DMS 273 (cell line): Measurements from ENCODE around the gene HK1.

Experiments
- DNase-seq: peaks from one replicate; lab custom pipeline; 2025; ENCODE audit not compliant: unreplicated experiment; lab: John Stamatoyannopoulos, UW

Gene HK1

DNA sequence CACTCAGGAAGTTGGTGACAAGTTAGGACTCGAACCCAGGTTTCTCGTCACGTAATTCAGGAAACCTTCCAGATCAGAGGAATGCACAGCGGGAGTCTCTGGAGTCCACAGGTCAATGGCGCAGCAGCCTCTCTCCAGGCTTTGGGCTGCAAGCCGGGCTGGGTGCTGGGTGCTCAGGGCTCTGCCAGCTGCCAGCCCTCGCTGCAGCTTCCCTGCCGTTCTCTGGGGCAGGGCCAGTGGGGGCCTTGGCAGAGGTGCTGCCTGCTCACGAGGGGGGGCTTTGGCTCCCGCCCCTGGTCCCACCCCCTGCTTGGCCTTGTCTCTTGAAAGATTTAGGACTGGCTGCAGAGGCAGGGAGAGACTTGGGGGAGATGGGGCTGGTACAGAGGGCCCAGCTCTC, 138.4 kb downstream of the HK1 start, which contains the start of gene TACR2:
Gene TACR2 (minus strand): TSS at position 224 of the 400 bp plus-strand sequence. CDS start 595 bp downstream, outside the sequence.
- no peak for DNase-seq

DNA sequence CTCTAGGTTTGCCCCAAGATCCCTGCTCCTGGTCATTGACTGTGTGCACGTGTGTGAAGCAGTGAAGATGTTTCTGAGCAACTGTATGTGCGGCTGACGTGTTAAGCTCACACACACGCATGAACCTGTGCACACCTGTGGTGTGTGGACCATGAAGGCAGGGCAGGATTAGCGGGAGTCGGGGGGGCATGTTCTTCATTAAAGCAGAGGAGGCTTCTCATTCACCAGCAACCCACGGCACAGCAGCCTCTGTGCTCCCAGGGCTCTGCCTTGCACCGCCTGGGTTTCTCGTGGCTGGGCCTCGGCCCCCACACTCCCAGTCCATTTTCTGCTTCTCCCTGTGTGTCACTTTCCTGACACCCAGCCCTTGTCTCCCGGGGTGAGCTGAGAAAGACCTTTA, 139.2 kb downstream of the HK1 start:
- no peak for DNase-seq

DNA sequence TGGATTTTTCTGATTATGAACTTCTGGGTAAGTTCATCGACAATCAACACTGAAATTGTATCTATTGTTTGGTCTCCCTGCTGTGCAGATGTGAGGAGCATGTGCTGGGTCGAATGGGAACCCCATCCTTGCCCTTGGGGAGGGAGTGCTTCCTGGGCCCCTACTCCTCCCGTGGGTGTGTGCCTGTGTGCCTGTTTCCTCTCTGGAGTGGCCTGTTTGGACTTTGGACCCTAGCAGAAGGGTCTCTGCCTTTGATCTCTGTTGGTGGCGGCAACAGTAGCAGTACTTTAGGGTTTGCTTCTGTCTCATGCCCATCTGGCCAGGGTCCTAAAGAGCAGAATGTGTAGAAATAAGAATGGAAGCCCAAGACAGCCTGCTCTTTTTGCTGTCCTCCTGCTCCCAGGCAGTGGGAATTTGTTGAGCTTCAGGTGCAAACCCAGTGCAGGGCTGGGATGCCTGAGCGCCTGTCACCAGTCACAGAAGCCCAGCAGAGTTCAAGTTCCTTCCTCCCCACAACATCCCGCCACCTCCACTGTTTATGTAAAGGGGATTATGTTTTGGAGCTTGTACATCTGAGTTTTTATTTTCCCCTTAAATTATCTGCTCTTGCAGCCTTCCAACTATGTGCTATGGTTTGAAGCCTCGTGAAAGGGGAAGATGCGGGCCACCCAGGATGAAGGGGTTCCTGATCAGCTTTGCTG, 139.9 kb downstream of the HK1 start:
- no peak for DNase-seq

DNA sequence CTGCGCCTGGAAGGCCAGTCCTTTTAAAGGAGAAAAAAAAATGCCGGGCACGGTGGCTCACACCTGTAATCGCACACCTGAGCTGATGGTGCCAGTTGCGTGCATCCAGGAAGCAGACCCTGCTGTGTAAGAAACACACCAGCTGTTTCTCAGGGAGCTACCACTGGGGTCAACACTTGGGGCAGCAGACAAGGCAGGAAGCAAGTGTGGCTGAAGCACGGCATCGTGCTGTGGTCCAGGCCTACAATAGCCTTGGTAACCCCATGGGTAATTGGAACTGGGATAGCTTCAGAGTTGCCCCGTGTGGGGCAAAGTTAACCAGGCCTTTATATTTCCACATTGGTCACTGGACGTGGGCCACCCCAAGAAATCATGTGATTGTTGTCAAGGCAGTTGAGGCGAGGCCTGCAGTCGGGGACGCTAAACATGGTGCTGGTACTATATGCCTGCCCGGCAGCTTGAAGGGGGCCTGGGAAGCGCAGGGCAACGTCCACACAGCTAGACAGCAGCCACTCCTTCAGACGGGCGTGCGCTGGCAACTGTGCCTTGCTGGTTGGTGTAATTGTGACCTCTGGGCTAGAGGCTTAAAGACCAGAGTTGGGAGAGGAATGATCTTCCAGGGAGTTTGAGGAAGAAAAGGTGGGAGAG, 140.9 kb downstream of the HK1 start:
- no peak for DNase-seq

DNA sequence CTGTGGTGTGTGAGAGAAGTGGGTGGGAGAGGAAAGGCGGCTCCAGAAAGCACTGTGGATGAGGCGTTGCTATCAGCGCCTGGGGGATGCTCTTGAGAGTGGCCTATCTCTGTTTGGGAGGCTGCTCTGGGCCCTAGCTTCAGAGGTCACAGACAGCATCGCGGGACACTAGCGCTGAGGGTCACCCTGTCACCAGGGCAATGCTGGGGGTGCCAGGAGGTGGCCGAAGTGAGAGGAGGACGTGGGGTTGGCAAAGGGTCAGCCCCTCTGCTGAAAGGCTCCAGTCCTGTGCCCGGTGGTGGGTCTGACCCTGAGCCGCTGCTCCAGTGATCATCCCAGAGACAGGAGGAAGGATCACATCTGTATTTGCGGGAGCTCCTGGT, 141.4 kb downstream of the HK1 start:
- no peak for DNase-seq

DNA sequence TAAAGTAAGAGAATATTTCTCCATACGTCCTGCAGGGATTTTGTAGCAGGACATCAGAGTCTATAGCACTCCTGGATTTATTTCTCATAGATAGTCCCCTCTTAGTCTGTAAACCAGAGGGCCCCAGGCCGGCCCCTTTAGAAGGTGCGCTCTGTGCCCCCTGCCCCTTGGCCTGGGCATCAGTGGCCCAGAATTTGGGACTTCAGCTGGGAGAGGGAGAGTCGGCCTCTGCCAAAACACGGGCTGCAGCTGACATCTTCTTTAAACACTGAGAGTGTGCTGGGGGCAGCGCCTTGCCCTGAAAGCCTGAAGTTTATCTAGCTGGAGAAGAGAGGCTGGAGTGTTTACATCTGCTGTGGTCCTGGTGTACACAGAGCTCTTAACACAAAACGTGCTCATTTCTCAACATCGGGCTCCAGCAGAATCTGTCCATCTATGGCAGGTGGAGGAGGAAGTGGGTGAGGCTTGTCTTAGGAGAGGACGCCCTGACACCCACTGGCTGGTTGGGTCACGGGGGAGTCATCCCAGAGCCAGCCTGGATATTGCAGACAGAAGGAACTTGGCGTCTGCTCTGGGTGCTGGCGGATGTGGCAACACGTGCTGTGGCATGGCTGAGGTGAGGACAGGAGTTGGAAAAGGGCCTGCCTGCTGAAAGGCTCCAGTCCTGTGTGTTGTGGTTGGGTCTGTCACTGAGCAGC, 143.5 kb downstream of the HK1 start:
- DNase-seq, result no peak

DNA sequence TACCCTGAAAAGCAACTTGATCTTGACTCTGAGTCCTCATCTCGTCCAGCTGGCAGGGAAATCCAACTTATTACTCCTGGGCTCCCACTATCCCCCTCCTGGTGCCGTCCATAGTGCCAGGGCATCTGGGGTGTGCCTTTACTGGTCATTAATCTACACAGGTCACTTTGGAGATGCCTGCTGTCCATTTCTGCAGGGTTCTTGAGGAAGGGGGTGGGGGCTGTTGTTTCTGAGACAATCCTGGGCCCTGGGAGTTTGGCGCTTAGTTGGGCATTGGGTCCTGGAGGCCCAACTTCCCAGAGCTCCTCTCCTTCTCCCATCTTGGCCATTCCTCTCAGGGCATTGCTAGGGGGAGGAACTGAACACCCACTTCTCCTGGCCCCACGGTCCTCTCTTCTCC, 144.4 kb downstream of the HK1 start:
- DNase-seq, result no peak

DNA sequence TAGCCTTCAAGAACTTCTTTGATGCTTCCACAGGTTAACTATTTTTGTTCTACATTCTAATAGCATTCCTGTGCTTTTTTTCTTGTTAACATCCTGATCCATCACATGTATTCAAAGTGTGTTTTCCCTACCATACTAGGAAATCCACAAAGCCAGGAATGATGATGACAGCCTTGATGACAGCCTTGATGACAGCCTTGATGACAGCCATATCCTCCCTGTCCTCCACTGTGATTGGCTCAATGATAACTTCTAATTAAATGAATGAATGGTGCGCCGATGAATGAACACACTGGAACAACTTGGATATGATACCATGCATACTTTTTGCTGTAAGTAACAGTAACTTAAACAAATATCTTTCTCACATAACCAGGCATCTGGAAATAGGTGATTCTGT, 146.7 kb downstream of the HK1 start:
- DNase-seq, result no peak

DNA sequence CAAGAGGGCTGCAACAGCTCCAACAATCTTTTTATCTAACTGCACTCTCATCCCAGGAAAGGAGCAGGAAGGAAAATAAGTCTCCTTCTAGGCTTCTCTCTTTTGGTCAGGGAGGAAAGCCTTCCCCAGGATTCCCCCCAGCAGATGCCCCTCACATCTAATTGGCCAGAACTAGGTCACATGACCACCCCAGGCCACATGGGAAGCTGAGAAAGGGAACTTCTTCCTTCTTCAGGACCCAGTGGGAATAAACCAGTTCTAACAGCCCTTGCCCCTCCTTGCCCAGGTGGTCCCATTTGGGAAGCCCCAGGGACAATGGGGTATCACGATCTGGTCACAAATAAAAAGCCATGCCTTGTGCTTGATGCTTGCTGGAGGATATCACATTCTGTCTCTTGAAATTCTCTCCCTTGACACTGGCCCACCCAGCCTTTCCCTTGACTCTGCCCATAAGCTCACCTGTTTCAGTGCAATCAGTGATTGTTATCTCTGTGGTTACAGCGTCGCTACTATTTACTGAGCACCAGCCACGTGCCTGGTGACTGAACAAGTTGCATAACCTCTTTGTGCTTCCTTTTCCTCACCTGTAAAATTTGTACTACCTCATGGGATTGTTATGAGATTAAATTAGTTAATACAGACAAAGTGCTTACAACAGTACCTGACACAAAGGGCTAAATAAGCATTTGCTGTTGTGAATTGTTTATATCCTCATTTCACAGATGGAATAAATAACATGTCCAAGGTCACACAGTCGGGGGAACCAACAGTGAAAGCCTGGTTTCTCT, 147.4 kb downstream of the HK1 start:
- no peak for DNase-seq

DNA sequence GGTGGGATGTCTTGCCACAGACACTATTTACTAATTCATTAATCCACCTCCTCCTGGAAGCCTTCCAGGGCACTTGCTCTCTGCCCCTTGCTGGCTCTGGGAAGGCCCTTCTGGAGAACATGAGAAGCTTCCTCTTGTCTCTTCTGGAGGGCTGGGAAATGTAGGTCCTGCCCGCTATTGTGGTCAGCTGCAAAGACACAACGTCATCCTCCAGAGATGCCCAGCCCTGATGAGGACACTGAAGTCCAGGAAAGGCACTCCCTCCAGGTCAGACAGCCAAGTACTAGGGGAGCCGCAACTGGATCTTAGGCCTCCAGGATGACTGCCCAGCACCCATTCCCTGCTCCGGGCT, 148.1 kb downstream of the HK1 start:
- no peak for DNase-seq

DNA sequence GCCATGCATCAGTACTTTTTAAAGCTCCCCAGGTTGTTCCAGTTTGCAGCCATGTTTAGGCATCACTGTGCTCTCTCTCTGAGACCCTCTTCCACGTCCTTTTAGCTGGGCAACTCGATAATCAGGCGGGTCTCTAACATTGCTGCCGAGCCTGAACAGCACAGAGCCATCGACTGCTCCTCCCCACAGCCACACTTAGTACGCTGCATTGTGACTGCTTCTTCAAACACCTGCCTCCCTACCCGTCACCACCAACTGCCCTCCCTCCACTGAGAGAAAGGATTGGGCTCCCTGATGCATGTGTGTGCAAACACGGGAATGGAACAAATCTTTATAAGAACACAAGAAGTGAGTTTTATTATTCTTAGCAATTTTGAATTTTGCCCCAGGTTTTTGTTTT, 149.9 kb downstream of the HK1 start:
- no peak for DNase-seq

DNA sequence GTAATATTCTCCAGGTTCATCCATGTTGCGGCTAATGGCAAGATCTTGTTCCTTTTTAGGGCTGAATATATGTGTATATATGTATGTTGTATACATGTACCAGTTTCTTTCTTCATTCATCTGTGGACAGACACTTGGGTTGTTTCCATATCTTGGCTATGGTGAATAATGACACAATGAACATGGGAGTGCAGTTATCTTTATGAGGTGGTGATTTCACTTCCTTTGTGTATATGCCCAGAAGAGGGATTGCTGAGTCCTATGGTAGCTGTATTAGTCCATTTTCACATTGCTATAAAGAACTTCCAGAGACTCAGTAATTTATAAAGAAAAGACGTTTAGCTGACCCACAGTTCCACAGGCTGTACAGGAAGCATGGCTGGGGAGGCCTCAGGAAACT, 155.9 kb downstream of the HK1 start:
- DNase-seq, result no peak

DNA sequence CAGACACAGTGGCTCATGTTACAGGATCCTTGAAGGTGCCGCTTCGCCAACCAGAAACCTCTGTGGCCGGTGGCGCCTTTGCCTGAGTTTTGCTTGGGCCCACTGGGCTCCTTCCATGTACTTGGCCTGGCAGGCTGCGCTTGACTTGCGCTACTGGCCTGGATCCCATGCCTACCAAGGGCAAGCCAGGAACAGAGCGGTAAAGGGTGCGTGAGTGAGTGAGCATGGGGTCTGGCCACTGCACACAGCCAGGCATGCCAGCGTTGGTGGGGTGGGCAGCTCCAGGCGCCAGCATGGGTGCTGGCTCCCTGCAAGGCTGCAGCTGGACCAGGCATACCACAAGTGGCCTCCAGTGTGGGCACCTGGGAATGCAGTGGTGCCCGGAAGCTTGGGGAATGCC, 156.6 kb downstream of the HK1 start:
- DNase-seq, result no peak

DNA sequence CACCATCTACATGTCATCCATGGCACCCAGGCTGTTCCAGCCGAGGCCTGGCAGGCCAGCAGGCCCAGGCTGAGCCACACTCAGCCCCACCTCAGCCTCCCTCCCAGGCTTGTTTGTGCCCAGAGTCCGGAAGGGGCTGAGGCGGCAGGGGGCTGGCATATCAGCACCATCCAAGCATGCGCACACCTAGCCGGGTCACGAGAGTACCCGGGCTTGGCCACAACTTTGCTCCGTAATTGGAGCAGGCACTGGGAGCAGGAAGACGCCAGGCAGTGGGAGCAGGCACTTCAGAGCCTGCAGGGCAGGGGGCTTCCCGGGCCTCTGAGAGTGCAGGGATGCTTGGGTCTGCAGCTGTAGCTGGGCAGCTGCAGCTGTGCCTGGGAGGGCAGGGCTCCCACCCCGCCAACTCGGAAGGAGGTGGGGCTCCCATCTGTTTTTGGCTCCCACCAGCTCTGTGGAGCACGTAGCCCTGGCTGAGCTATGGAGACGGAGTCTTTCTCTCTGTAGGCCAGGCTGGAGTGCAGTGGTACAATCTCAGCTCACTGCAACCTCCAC, 157.7 kb downstream of the HK1 start:
- DNase-seq, result peak; percentile 61

DNA sequence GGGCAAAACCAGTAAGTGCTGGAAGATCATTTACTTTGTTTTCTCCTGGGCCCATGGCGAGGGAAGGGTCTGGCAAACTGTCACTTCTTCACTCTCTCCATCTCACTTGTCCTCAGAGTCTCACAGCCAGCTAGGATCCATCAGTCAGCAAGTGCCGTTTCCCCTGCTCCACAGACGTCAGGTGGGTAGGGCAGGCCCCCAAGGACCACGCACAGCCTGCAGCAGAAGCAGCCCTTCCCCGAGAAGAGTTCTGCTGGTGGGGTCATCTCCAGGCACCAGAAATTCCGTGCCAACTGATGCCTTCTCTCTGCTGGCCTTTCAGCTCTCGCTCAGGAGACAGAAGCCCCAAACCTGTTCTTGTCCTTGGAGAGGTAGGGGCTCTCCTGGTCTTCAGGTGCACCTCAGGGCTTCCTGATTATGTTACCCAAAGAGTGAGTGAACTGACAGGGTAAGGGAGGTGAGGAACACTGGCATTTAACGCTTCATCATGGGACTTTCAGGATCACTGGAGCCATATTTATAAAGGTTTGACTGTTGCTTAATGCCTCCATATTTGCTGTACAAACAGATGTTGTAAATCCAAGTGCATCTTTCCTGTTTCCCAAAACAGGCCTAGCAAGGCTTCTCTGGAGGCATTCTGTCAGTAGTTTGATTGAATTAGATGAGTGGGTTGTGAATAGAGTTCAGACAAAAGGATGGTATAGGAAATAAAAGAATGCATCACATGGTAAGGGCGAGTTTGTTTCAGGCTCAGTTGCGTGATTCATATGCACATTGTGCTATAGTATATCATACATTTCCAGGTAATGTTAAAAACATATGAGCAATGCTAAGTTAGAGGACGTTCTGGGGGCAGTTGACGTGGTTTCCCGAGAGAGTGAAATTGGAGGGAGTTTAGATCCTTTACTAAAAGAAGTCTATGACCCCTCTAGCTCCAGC, 159.3 kb downstream of the HK1 start:
- DNase-seq, result no peak

DNA sequence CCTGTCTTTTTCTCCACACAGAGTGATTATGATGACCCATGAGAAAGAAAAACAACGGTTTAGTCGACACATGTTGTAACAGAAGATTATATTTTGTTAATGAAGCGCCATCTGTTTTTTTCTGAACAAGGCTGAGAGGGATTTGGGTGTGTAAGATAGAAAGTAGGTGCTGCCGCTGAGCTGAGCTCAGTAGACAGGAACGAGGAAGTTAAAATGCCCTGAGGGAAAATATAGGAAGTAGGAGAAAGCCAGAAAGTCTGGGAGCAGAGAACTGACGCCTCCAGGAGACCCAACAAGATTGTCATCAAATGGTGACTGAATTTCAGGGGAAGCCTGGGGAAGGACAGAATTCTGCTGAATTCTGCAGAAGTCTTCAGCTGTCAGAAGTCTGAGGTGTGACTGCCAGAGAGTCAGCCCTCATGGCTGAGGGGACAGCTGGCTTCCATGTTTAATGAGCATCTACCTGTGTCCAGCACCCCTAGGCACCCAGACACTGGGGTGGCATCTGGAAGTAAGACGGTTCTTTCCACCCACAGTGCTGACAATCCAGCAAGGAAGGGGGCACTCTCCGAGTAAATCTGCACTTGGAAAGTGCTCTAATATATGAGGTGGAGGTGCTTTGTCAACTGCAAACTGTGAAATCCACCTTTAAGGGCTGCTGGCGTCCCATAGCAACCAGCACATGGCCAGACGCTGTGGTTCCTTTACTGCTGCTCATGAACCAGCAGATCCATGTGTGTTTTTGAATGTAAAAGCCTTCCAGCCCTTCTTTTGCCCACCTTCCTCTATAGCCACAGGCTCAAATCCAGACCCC, 160.4 kb downstream of the HK1 start:
- DNase-seq, result peak; percentile 85

DNA sequence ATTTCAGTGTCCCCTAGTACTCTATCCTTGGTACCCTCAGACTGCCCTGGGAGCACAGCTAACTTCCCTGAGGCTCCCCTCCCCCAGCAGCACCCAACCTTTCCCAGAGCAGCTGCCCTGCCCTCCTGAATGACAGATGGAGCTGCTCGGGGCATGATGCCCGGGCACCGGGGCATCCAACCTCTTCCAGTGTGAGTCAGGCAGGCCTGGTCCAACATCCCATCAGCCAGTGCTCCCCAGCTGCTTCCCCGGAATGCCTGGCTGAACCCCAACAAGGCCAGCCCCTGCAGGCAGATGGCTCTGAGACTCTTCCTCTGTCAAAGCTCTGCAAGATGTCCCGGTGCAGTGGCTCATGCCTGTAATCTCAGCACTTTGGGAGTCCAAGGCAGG, 161.0 kb downstream of the HK1 start:
- peak; percentile 95 for DNase-seq

DNA sequence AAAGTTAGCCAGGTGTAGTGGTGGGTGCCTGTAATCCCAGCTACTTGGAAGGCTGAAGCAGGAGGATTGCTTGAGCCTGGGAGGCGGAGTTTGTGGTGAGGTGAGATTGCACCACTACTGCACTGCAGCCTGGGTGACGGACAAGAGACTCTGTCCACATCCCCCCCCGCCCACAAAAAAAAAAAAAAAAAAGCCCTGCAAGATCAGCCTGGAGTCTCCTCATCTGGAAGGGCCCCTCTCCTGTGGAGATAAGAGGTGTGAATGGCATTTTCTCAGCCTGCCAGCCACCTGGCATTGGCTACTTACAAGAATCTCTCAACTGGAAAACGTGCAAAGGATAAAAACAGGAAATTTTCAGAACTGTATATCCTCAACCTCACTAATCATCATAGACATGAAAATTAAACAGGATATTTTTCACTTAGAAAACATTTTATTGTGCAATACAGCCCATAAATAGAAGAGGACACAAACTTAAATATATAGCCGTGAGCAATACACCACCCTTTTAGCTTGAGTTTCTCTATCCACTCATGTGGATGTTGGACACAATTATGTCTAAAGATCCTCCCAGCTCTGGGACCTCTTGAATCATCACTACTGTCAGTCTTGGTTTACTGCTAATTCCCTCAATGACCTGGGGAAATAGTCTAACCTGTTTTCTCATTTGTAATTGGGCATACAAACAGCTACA, 161.7 kb downstream of the HK1 start:
- DNase-seq, result peak; percentile 61

DNA sequence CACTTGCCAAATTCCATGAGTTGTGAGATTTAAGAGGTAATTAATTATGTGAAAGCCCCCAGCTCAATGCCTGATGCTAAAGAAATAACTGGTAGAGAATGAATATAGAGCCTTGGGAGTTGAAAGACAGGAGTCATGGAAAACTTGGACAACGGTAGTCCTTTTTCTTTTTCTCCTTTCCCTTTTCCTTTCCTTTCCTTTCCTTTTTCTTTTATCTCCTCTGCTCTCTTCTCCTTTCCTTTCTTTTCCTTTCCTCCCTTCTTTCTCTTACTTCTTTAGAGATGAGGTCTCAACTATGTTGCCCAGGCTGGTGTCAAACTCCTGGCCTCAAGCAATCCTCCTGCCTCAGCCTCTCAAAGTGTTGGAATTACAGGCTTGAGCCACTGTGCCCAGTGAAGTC, 165.1 kb downstream of the HK1 start:
- no peak for DNase-seq
